GM10248 (cell line): ENCODE measurements around the gene PMEPA1.

Experiments used
- CTCF ChIA-PET: fragments of 300-600 bp; sonication (Branson Sonifier 250); formaldehyde crosslinking; extraction: SDS; loops from one replicate; lab custom pipeline; 2021; ENCODE audit warnings: antibody characterized with exemption; lab: Yijun Ruan, JAX
- POLR2A ChIA-PET: fragments of 350-650 bp; sonication (Branson Sonifier 250); formaldehyde crosslinking; extraction: SDS; loops from one replicate; lab custom pipeline; 2020; ENCODE audit warnings: antibody characterized with exemption; lab: Yijun Ruan, JAX
- DNase-seq: peaks from one replicate; pipeline ENCODE4 v3.0.0; 2012; ENCODE audit errors: extremely low spot score
- TF ChIP-seq, protein P1 (sequence below): IDR thresholded peaks from 2 replicates; pipeline ENCODE4 v1.5.1; 2012; ENCODE audit warnings: mild to moderate bottlenecking, low read depth; ENCODE audit errors: extremely low read depth, missing control alignments, control extremely low read depth

PMEPA1 gene

DNA sequence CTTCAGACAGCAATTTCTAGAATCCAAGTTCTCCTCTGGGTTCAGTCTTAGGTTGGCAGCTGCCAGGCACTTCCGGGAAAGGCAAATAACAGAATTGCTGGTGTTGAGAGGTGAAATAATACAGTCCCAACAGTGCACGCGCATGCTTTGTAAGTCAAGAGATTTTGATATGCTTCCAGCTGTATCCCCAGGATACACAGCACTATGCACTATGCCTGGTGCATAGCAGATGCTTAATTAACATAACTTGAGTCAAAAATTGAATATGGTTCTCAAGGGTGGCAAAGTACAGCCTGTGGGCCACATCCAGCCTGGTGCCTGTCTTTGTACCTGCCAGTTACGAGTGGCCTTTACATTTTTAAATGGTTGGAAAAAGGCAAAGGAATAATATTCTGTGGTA lies 18.9 kb upstream of the PMEPA1 start:
- ChIA-PET POLR2A (no interaction called here), CTCF (interaction anchor here (1.8 kb wide), 1 partner anchor 9 kb away, joined by 5 read pairs; no protein-coding TSS in a partner anchor)
- DNase-seq, result no peak
- TF ChIP-seq, protein P1, sequence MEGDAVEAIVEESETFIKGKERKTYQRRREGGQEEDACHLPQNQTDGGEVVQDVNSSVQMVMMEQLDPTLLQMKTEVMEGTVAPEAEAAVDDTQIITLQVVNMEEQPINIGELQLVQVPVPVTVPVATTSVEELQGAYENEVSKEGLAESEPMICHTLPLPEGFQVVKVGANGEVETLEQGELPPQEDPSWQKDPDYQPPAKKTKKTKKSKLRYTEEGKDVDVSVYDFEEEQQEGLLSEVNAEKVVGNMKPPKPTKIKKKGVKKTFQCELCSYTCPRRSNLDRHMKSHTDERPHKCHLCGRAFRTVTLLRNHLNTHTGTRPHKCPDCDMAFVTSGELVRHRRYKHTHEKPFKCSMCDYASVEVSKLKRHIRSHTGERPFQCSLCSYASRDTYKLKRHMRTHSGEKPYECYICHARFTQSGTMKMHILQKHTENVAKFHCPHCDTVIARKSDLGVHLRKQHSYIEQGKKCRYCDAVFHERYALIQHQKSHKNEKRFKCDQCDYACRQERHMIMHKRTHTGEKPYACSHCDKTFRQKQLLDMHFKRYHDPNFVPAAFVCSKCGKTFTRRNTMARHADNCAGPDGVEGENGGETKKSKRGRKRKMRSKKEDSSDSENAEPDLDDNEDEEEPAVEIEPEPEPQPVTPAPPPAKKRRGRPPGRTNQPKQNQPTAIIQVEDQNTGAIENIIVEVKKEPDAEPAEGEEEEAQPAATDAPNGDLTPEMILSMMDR, result no peak

DNA sequence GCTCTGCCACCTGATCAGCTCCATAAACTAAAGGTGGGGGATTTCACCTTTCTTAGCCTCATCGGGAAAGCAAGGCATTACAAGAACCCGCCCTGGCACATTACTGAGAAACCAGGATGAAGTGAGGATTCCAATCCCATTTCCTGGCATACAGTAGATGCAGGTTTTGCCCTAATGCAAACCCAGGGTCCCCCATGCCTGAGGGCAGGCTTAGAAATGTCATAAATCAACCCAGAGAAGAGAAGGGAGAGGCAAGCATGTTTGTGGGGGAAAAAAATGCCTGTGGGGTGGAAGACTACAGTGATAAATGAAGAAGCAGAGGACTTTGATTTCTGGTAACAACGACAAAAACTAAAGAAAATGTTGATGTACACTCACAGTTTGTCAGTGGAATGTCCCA lies 18.0 kb upstream of the PMEPA1 start:
- POLR2A ChIA-PET, result no interaction called here

DNA sequence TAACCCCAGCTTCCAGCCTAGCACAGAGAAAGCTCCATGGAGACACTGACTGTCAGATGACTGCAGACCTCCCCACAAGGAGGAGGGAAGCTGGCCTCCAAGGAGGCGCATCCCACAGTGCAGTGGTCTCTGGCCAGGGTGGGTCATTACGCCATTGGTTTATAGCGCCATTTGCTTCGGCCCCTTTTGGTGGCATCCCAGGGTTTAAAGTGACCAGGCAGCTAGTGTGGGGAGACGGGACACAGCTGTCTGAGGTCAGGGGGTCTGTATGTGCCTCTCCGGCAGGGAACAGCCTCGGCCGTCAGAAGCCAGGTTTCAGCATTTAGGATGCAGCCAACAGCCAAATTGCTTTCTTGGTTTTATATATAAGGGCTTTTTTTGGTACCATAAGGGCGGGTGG lies 15.8 kb upstream of the PMEPA1 start:
- TF ChIP-seq, protein P1, result no peak
- DNase-seq, result no peak
- ChIA-PET POLR2A (no interaction called here), CTCF (no interaction called here)

More for the DNA sequence above, 18.0 kb upstream of the PMEPA1 start:
- CTCF ChIA-PET, result interaction anchor here (1.8 kb wide), 1 partner anchor 8 kb away, joined by 5 read pairs; no protein-coding TSS in a partner anchor
- TF ChIP-seq, protein P1, result no peak
- DNase-seq, result no peak

DNA sequence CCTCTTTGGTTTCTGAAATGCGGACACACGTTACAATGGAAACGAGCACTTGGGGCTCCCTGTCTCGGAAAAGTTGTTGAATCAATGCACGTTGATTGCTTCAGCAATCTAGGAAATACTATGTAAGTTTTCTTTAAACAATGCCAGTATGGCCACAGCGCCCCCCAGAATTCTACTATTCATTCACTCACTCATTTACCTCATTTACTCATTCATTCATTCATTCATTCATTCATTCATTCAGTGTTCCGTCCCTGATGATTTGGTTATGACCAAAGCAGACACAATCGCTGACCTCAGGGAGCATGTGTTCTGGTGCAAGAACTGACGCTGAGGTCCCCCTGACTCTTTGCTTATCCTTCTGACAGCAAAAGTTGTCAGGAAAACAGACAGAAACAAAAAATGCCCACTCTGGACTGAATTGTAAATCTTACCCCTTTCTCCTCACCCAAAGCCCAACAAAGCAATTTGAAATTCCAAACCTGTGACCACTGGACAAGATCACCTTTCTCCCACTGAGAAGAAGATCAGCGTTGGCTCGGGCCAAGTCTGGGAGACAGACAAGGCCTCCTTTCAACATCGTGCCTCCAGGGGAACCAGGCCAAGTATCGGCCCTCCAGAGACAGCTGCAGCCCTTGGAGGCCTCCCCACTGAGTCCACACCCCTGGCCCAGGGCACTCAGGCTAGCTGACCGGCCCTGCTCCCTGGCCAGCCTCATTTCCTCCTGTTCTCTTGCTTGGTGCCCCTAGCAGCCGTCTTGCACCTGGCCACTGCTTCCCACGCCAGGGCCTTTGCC lies 15.0 kb upstream of the PMEPA1 start:
- no peak for DNase-seq
- CTCF ChIA-PET, result no interaction called here
- TF ChIP-seq, protein P1, result no peak
- POLR2A ChIA-PET, result no interaction called here

DNA sequence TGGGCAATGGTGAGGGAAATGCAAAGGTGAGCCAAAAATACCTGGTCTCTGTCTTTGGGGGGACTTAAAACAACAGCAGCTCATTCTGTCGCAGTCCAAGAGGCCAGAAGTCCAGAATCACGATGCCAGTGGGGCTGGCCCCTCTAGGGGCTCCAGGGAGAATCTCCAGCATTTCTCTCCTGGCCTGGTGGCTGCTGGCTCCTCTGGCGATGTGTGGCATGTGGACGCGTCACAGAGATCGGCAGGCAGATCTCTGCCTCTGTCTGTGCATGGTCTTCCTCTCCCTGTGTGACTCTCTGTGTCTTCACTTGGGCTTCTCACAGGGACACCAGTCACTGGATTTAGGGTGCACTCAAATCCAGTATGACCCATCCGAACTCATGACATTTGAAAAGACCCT lies 14.0 kb upstream of the PMEPA1 start:
- TF ChIP-seq, protein P1, result no peak
- no peak for DNase-seq
- ChIA-PET CTCF (no interaction called here), POLR2A (no interaction called here)

DNA sequence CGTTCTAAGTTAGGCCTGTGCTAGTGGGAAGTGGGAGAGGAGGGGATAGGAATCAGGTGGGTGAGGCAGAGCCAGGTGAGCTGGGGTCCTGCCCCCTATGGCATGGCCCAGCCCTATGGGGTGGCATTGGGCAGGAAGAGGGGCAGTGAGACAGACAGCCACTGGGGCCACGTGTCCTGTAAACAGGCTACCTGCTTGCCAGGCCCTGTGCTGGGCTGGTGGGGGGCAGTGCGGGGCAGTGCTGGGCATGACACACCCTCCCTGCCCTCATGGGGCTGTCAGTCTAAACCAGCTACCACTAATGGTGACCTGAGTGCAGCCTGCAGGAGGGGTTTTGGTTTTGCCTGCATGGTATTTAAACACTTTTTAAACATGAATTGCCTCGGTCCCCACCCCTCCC lies 10.1 kb upstream of the PMEPA1 start:
- TF ChIP-seq, protein P1, result no peak
- ChIA-PET CTCF (interaction anchor here (1.6 to 2.7 kb wide), 2 partner anchors 8 kb away, joined by 5 to 9 read pairs; no protein-coding TSS in a partner anchor), POLR2A (no interaction called here)
- DNase-seq, result no peak
